Kidney epithelial cell (primary cell): ENCODE results near the gene BAG3. TPM values are rescaled to one million over a fixed set of nuclear protein-coding genes. Genes with fewer than 3 reads are reported as not detected.
"Not testable (repeated sequence)": the region's sequence is repeated elsewhere in the genome, so short reads cannot be mapped to it uniquely, and the experiment has no call there.

Source experiments
- DNase-seq: peaks from one replicate; pipeline ENCODE4 v3.0.0-alpha.2; 2010; ENCODE audit warnings: low read depth
- H3K27me3 ChIP-seq: 2 replicates; pipeline ENCODE4 v1.6.0; 2011; ENCODE audit warnings: low read length; ENCODE audit not compliant: control insufficient read depth, insufficient read depth
- H3K36me3 ChIP-seq: 2 replicates; pipeline ENCODE4 v1.5.1; 2011; ENCODE audit warnings: low read length; ENCODE audit not compliant: control insufficient read depth, insufficient read depth
- H3K4me3 ChIP-seq: 2 replicates; pipeline ENCODE4 v1.5.1; 2011; ENCODE audit warnings: low read depth, mild to moderate bottlenecking, control low read depth, low read length
- total RNA-seq: library from RNA; depleted of rRNA; stranded (reverse); fragments of >200 nt; gene quantifications from 2 replicates; pipeline ENCODE4 v1.2.3, GENCODE V29; 2015
- TF ChIP-seq, protein P1 (sequence below): IDR thresholded peaks from 2 replicates; pipeline ENCODE4 v1.5.1; 2011; ENCODE audit warnings: mild to moderate bottlenecking, moderate library complexity, low read length, control low read depth, inconsistent platforms; ENCODE audit not compliant: insufficient read depth, poor library complexity, severe bottlenecking

Gene BAG3
- total RNA-seq, 1 donor from 2014 or later, result 30.3 TPM

- Histone ChIP-seq H3K27me3 (no peaks in the 10 kb centered on the region), H3K4me3 (no peak overlapping the region), H3K36me3 (no peaks in the 10 kb centered on the region)
- TF ChIP-seq, protein P1, sequence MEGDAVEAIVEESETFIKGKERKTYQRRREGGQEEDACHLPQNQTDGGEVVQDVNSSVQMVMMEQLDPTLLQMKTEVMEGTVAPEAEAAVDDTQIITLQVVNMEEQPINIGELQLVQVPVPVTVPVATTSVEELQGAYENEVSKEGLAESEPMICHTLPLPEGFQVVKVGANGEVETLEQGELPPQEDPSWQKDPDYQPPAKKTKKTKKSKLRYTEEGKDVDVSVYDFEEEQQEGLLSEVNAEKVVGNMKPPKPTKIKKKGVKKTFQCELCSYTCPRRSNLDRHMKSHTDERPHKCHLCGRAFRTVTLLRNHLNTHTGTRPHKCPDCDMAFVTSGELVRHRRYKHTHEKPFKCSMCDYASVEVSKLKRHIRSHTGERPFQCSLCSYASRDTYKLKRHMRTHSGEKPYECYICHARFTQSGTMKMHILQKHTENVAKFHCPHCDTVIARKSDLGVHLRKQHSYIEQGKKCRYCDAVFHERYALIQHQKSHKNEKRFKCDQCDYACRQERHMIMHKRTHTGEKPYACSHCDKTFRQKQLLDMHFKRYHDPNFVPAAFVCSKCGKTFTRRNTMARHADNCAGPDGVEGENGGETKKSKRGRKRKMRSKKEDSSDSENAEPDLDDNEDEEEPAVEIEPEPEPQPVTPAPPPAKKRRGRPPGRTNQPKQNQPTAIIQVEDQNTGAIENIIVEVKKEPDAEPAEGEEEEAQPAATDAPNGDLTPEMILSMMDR, result no peak
- DNase-seq, result no peak
These were observed 55.5 kb downstream of the BAG3 start for GRCh38 chr10:119706521-119707278.

DNA sequence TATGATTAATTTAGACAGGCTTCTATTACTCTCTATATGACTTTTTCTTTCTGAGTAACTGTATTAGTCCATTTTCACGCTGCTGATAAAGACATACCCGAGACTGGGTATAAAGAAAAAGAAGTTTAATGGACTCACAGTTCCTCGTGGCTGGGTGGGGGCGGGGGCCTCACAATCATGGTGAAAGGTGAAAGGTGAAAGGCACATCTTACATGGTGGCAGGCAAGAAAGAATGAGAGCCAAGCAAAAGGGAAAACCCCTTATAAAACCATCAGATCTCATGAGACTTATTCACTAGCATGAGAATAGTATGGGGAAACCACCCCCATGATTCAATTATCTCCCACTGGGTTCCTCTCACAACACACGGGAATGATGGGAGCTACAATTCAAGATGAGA, 56.2 kb downstream of the BAG3 start:
- not testable (repeated sequence) for H3K36me3 ChIP-seq, H3K27me3 ChIP-seq, H3K4me3 ChIP-seq, DNase-seq

DNA sequence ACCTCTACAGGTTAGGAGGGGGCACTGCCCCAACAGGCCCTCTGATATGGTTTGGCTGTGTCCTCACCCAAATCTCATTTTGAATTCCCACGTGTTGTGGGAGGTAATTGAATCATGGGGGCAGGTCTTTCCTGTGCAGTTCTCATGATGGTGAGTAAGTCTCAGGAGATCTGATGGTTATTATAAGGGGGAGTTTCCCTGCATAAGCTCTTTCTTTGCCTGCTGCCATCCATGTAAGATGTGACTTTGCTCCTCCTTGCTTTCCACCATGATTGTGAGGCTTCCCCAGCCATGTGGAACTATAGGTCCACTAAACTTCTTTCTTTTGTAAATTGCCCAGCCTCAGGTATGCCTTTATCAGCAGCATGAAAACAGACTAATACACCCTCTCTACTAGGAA, 59.8 kb downstream of the BAG3 start:
- not testable (repeated sequence) for DNase-seq, H3K27me3 ChIP-seq, H3K36me3 ChIP-seq, H3K4me3 ChIP-seq

- TF ChIP-seq, protein P1, result no peak
- H3K36me3 ChIP-seq, result no peaks in the 10 kb centered on the region
- DNase-seq, result no peak
- H3K27me3 ChIP-seq, result no peaks in the 10 kb centered on the region
- H3K4me3 ChIP-seq, result no peak overlapping the region
These were observed 62.7 kb downstream of the BAG3 start for GRCh38 chr10:119713744-119714483.

DNA sequence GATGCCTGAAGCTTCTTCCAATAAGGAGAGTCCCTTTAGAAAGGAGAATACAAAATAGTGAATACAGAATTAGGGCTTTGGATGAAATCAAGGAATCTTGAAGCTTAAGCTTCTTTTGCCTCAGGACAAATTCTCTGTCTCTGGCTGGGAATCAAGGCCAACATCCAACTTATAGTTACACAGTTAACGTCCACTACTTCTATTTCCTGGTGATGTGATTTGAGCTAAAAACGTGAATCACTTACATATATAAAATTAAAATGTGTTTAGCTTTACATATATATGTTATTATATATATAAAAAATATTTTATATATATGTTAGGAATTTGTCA, 63.3 kb downstream of the BAG3 start:
- Histone ChIP-seq H3K27me3 (no peaks in the 10 kb centered on the region), H3K36me3 (no peaks in the 10 kb centered on the region), H3K4me3 (no peak overlapping the region)
- no peak for DNase-seq
- TF ChIP-seq, protein P1, result no peak

- no peak for DNase-seq
- Histone ChIP-seq H3K4me3 (no peak overlapping the region), H3K27me3 (no peaks in the 10 kb centered on the region), H3K36me3 (no peaks in the 10 kb centered on the region)
- TF ChIP-seq, protein P1, result no peak
These were observed 64.7 kb downstream of the BAG3 start for GRCh38 chr10:119715628-119716505.
